Parathyroid adenoma (tissue), 2 donors: ENCODE data around the gene BBS12.

Source experiments
- H2AFZ ChIP-seq: fragments of 300-600 bp; sonication (generic); one replicate; pipeline ENCODE4 v1.7.0; 2017; ENCODE audit warnings: antibody characterized with exemption, mild to moderate bottlenecking
- H3K27ac ChIP-seq: fragments of 300-600 bp; sonication (generic); one replicate; pipeline ENCODE4 v1.7.0; 2017
- H3K27me3 ChIP-seq: fragments of 300-600 bp; sonication (generic); one replicate; pipeline ENCODE4 v1.7.0; 2017; ENCODE audit warnings: low read length; ENCODE audit not compliant: control insufficient read depth, insufficient read depth
- H3K36me3 ChIP-seq: fragments of 300-600 bp; sonication (generic); one replicate; pipeline ENCODE4 v1.7.0; 2017; ENCODE audit warnings: low read length; ENCODE audit not compliant: control insufficient read depth, insufficient read depth
- H3K4me1 ChIP-seq: fragments of 300-600 bp; sonication (generic); one replicate; pipeline ENCODE4 v1.7.0; 2017; ENCODE audit warnings: control low read depth
- H3K4me2 ChIP-seq: fragments of 300-600 bp; sonication (generic); one replicate; pipeline ENCODE4 v1.7.0; 2017; ENCODE audit warnings: low read length
- H3K4me3 ChIP-seq: fragments of 300-600 bp; sonication (generic); one replicate; pipeline ENCODE4 v1.7.0; 2017; ENCODE audit warnings: low read depth, low read length
- H3K79me2 ChIP-seq: fragments of 300-600 bp; sonication (generic); one replicate; pipeline ENCODE4 v1.7.0; 2017; ENCODE audit warnings: control low read depth
- H3K9ac ChIP-seq: fragments of 300-600 bp; sonication (generic); one replicate; pipeline ENCODE4 v1.7.0; 2017; ENCODE audit warnings: mild to moderate bottlenecking
- H3K9me3 ChIP-seq: fragments of 300-600 bp; sonication (generic); one replicate; pipeline ENCODE4 v1.7.0; 2017; ENCODE audit warnings: low read length; ENCODE audit not compliant: control insufficient read depth
- TF ChIP-seq, protein P1 (sequence below): fragments of 300-600 bp; sonication (generic); IDR thresholded peaks from one replicate; pipeline ENCODE4 v1.7.0; 2017; ENCODE audit warnings: antibody characterized with exemption, mild to moderate bottlenecking
- donor health status: primary hyperparathyroidism.

The BBS12 gene

DNA sequence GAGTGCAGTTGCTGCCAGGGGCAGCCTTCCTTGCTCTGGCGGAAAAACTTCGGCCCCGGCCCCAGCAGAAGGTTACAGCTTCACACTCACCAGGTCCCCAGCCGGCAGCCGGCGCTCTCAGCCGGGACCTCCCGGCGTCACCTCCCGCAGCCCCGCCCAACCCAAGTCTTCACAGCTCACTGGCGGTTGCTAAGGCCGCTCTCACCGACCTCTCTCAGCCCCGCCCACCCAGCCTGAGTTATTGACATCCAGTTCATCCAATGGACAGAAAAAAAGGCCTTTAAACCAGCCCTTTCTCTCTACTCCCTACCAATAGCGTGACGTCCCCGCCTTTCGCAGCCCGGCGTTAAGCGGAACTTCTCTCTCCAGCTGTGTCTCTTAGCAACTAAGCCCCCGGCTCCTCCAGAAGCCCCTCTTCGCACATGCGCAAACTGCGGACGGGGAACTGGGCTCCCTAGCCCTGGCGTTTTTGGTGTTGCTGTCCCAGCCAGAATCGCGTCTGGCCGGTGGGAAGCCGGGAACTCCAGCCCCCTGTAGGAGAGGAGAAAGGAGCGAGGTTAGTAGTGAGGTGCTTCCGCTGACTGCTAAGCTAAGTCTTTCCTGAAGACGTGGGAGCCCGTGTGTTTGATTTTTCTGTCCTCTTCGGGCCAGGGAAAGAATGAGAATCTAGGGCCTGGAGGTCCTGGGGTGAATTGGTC lies at the start of gene BBS12:
Gene BBS12, plus strand, starts transcription at position 376 of the 698 bp plus-strand sequence. CDS start 9,189 bp downstream, outside the sequence.
- Histone ChIP-seq H2AFZ (peak within 1 kb of the TSS; percentile 69), H3K27ac (peak within 1 kb of the TSS; percentile 94), H3K79me2 (peaks cover under 1% of the 10 kb centered on the region), H3K9ac (peak within 1 kb of the TSS; percentile 78), H3K27me3 (no peaks in the 10 kb centered on the region), H3K36me3 (no peaks in the 10 kb centered on the region), H3K4me1 (no peaks in the 10 kb centered on the region), H3K4me3 (peak within 1 kb of the TSS; percentile 96), H3K4me2 (peak within 1 kb of the TSS; percentile 73), H3K9me3 (no peaks in the 10 kb centered on the region)
- TF ChIP-seq, protein P1, sequence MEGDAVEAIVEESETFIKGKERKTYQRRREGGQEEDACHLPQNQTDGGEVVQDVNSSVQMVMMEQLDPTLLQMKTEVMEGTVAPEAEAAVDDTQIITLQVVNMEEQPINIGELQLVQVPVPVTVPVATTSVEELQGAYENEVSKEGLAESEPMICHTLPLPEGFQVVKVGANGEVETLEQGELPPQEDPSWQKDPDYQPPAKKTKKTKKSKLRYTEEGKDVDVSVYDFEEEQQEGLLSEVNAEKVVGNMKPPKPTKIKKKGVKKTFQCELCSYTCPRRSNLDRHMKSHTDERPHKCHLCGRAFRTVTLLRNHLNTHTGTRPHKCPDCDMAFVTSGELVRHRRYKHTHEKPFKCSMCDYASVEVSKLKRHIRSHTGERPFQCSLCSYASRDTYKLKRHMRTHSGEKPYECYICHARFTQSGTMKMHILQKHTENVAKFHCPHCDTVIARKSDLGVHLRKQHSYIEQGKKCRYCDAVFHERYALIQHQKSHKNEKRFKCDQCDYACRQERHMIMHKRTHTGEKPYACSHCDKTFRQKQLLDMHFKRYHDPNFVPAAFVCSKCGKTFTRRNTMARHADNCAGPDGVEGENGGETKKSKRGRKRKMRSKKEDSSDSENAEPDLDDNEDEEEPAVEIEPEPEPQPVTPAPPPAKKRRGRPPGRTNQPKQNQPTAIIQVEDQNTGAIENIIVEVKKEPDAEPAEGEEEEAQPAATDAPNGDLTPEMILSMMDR, result peak; percentile 14

DNA sequence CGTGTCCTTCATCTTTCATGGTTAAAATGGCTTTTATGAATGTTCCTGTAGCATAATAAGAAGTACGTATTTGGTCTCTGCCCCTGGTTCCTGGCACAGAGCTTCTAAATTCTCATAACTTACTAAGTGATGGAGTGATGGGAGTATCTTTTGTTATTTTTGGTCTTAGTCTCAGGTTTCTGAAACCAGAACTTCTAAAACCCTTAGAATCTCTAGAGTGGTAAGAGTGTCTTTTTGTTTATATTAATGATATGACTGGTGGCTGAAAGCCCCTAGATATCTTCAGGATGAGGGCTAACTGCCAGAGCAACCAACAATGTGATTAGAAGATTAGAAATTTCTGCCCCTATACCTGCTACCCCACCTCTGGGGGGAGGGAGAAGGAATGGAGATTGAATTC lies 45.8 kb upstream of the BBS12 start:
- Histone ChIP-seq H3K4me2 (no peak overlapping the region), H3K36me3 (no peaks in the 10 kb centered on the region), H3K9ac (no peak overlapping the region), H3K27ac (no peak overlapping the region), H3K4me1 (no peaks in the 10 kb centered on the region), H3K27me3 (no peaks in the 10 kb centered on the region), H3K9me3 (no peaks in the 10 kb centered on the region), H2AFZ (no peak overlapping the region), H3K79me2 (no peaks in the 10 kb centered on the region), H3K4me3 (no peak overlapping the region)
- TF ChIP-seq, protein P1, result no peak

DNA sequence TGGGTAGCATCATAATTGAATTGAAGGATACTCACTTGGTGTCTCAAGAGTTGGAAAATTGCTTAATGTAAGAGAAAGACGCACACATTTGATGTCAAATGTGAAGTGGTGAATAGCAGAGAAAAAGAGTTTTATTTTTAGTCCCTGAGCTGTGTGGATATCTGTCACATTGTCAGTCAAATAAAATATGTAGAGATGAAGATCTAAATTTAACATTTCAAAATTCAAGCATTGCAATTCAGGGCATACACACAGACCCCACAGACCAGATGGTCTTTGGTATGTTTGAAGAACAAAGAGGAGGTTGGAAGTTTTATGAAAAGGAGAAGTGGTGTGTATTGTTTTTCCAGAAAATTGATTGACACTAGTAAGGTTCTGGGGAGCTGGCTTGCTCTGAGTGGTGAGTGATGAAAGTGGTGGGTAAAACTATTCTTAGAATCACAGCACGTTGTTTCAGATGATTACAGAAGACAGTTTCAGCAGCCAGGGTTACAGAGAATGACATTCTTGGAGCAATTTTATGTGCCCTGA lies 44.9 kb upstream of the BBS12 start:
- no peak overlapping the region for H3K9ac ChIP-seq
- H3K4me2 ChIP-seq, result no peak overlapping the region
- H3K36me3 ChIP-seq, result no peaks in the 10 kb centered on the region
- no peak overlapping the region for H3K27ac ChIP-seq
- H3K79me2 ChIP-seq, result no peaks in the 10 kb centered on the region
- no peak overlapping the region for H2AFZ ChIP-seq
- no peaks in the 10 kb centered on the region for H3K4me1 ChIP-seq
- TF ChIP-seq, protein P1, result no peak
- no peaks in the 10 kb centered on the region for H3K27me3 ChIP-seq
- H3K9me3 ChIP-seq, result no peaks in the 10 kb centered on the region
- no peak overlapping the region for H3K4me3 ChIP-seq

DNA sequence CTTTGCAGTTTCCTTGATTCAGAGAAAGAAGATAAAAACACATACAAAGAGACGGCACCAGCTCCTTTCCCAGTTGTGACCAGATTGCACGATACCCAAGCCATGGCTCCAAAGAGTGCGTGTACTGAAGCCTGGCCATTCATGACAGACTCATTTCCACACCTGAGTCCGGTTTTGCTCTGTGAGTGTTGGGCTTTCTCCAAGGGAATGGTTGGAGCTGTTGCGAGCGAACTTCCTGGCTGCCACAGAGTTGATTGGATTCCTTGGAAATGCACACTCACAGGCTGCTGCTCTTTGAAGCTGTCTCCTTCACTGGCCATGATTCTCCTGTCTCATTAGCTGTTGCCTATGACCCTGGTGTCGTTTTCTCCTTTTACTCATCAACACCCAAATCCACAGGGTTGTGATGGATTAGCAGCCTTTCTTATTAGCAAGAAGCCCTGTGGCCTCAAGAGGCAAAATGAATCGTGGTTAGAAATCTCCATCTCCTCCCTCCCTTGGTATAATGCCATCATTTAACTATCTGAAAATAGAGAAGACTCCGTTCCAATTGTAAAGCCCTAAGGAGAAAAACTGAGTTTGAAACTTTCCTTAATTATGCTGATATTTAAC lies 43.9 kb upstream of the BBS12 start:
- H3K9ac ChIP-seq, result no peak overlapping the region
- no peaks in the 10 kb centered on the region for H3K36me3 ChIP-seq
- H2AFZ ChIP-seq, result no peak overlapping the region
- no peak overlapping the region for H3K4me2 ChIP-seq
- no peaks in the 10 kb centered on the region for H3K4me1 ChIP-seq
- H3K27me3 ChIP-seq, result no peaks in the 10 kb centered on the region
- H3K4me3 ChIP-seq, result no peak overlapping the region
- H3K79me2 ChIP-seq, result no peaks in the 10 kb centered on the region
- TF ChIP-seq, protein P1, result no peak
- no peak overlapping the region for H3K27ac ChIP-seq
- H3K9me3 ChIP-seq, result no peaks in the 10 kb centered on the region
